H1 (cell line): ENCODE results near the gene PCDHGA1. TPM values are rescaled to one million over a fixed set of nuclear protein-coding genes. Genes with fewer than 3 reads are reported as not detected.

Source experiments
- CTCF ChIA-PET: fragments of 300-600 bp; sonication (Branson Sonifier 250); formaldehyde crosslinking; loops from one replicate; lab custom pipeline; 2021; ENCODE audit not compliant: partially characterized antibody; lab: Charles Lee
- POLR2A ChIA-PET: fragments of 300-600 bp; sonication (Branson Sonifier 250); formaldehyde crosslinking; loops from one replicate; lab custom pipeline; 2021; ENCODE audit warnings: inconsistent platforms; ENCODE audit not compliant: partially characterized antibody; lab: Charles Lee
- DNase-seq, 2 experiments: peaks; one replicate each; pipeline versions ENCODE4 v3.0.0 to v3.0.0-alpha.2; 2010 to 2022; ENCODE audit warnings: low spot score in 2 of 2, low read depth in 1 of 2, mixed read lengths in 1 of 2
- FAIRE-seq: peaks from 2 replicates; lab custom pipeline; 2011; peaks lifted over from hg19 to GRCh38; lab: Jason Lieb, UNC
- H2AFZ ChIP-seq: 2 replicates; pipeline ENCODE4 v1.8.1; 2012; ENCODE audit warnings: low read length, inconsistent platforms
- H2AK5ac ChIP-seq: 2 replicates; pipeline ENCODE4 v1.6.1; 2013; ENCODE audit warnings: low read depth, low read length
- H2BK120ac ChIP-seq: replicated peaks from 2 replicates; pipeline ENCODE3; 2013; ENCODE audit warnings: low read depth, low read length, inconsistent platforms
- H2BK12ac ChIP-seq: 2 replicates; pipeline ENCODE4 v1.6.1; 2013; ENCODE audit warnings: low read depth, low read length
- H2BK15ac ChIP-seq: 2 replicates; pipeline ENCODE4 v1.6.1; 2013; ENCODE audit warnings: low read length
- H2BK20ac ChIP-seq: 2 replicates; pipeline ENCODE4 v1.6.1; 2013; ENCODE audit warnings: low read length
- H2BK5ac ChIP-seq: 2 replicates; pipeline ENCODE4 v1.6.1; 2013; ENCODE audit warnings: low read depth, low read length
- H3K14ac ChIP-seq: 2 replicates; pipeline ENCODE4 v1.6.1; 2013; ENCODE audit warnings: inconsistent platforms; ENCODE audit not compliant: insufficient read length
- H3K18ac ChIP-seq: 2 replicates; pipeline ENCODE4 v1.6.1; 2013; ENCODE audit warnings: low read length; ENCODE audit errors: extremely low read depth
- H3K23ac ChIP-seq: 2 replicates; pipeline ENCODE4 v1.6.1; 2013; ENCODE audit warnings: inconsistent platforms; ENCODE audit not compliant: insufficient read length
- H3K23me2 ChIP-seq: 2 replicates; pipeline ENCODE4 v1.6.1; 2013; ENCODE audit warnings: low read depth, low read length
- H3K27ac ChIP-seq: 2 replicates; pipeline ENCODE4 v1.6.1; 2011; ENCODE audit warnings: low read depth, low read length, inconsistent platforms
- H3K27me3 ChIP-seq, 4 experiments: replicated peaks in 1 of 4; 1 replicate in 1 of 4; 2 replicates in 3 of 4; pipeline versions ENCODE4 v1.6.1 to v1.8.1; 2011 to 2013; ENCODE audit warnings: low read length in 3 of 4, mild to moderate bottlenecking in 3 of 4, inconsistent platforms in 2 of 4, mixed read lengths in 2 of 4, moderate library complexity in 1 of 4; ENCODE audit not compliant: control insufficient read depth in 3 of 4, insufficient read depth in 3 of 4; ENCODE audit errors: extremely low read depth in 1 of 4
- H3K36me3 ChIP-seq, 4 experiments: 2 replicates each; pipeline versions ENCODE4 v1.6.1 to v1.8.1; 2011 to 2013; ENCODE audit warnings: mild to moderate bottlenecking in 4 of 4, low read length in 3 of 4, moderate library complexity in 2 of 4, control low read depth in 1 of 4, inconsistent platforms in 1 of 4; ENCODE audit not compliant: insufficient read depth in 4 of 4, control insufficient read depth in 2 of 4
- H3K4ac ChIP-seq: replicated peaks from 2 replicates; pipeline ENCODE3; 2013; ENCODE audit warnings: low read length, low read depth, mixed read lengths, inconsistent platforms; ENCODE audit not compliant: insufficient read length
- H3K4me1 ChIP-seq, 4 experiments: replicated peaks in 1 of 4; 1 replicate in 1 of 4; 2 replicates in 3 of 4; pipeline versions ENCODE4 v1.6.1 to v1.8.1; 2011 to 2013; ENCODE audit warnings: low read length in 3 of 4, inconsistent platforms in 2 of 4, mixed read lengths in 1 of 4; ENCODE audit not compliant: insufficient read depth in 4 of 4, control insufficient read depth in 3 of 4
- H3K4me2 ChIP-seq, 2 experiments: 2 replicates each; pipeline versions ENCODE4 v1.6.1 to v1.8.1; 2011 to 2013; ENCODE audit warnings: low read depth in 2 of 2, low read length in 2 of 2, control low read depth in 1 of 2, inconsistent platforms in 1 of 2, mild to moderate bottlenecking in 1 of 2; ENCODE audit not compliant: insufficient read depth in 1 of 2
- H3K4me3 ChIP-seq, 4 experiments: fragments of 200-600, 300-600 bp in 1 of 4; sonication (generic), shearing (Covaris generic), sonication (Bioruptor Twin) in 1 of 4; 2 replicates each; pipeline versions ENCODE4 v1.5.1 to v1.8.1; 2011 to 2016; ENCODE audit warnings: low read length in 4 of 4, low read depth in 3 of 4, control low read depth in 2 of 4, inconsistent platforms in 2 of 4, mild to moderate bottlenecking in 2 of 4, mixed read lengths in 1 of 4, moderate library complexity in 1 of 4; ENCODE audit not compliant: insufficient read depth in 2 of 4; ENCODE audit errors: extremely low read depth in 1 of 4
- H3K56ac ChIP-seq: replicated peaks from 2 replicates; pipeline ENCODE3; 2013; ENCODE audit warnings: low read depth, mild to moderate bottlenecking, mixed read lengths, low read length, inconsistent platforms; ENCODE audit not compliant: insufficient read length
- H3K79me1 ChIP-seq: 2 replicates; pipeline ENCODE4 v1.6.1; 2013; ENCODE audit warnings: low read depth, low read length, control low read depth
- H3K79me2 ChIP-seq, 2 experiments: 2 replicates each; pipeline versions ENCODE4 v1.6.1 to v1.8.1; 2012 to 2013; ENCODE audit warnings: low read length in 2 of 2, mild to moderate bottlenecking in 2 of 2, inconsistent platforms in 1 of 2; ENCODE audit not compliant: insufficient read depth in 2 of 2, control insufficient read depth in 1 of 2
- H3K9ac ChIP-seq, 4 experiments: replicated peaks in 1 of 4; 1 replicate in 1 of 4; 2 replicates in 3 of 4; pipeline versions ENCODE4 v1.6.1 to v1.8.1; 2011 to 2013; ENCODE audit warnings: low read depth in 3 of 4, low read length in 3 of 4, control low read depth in 2 of 4, mild to moderate bottlenecking in 2 of 4, moderate library complexity in 2 of 4, inconsistent platforms in 1 of 4; ENCODE audit errors: extremely low read depth in 1 of 4
- H3K9me3 ChIP-seq, 2 experiments: 2 replicates each; pipeline versions ENCODE4 v1.6.1 to v1.8.1; 2012 to 2013; ENCODE audit warnings: mild to moderate bottlenecking in 2 of 2, moderate library complexity in 2 of 2, control low read depth in 1 of 2, inconsistent platforms in 1 of 2, low read depth in 1 of 2, low read length in 1 of 2, mixed read lengths in 1 of 2; ENCODE audit not compliant: insufficient read depth in 2 of 2
- H4K20me1 ChIP-seq, 2 experiments: replicated peaks in 1 of 2; 2 replicates each; pipeline versions ENCODE3 to v1.8.1; 2011 to 2013; ENCODE audit warnings: inconsistent platforms in 2 of 2, low read length in 2 of 2, mild to moderate bottlenecking in 1 of 2; ENCODE audit not compliant: insufficient read depth in 2 of 2, control insufficient read depth in 1 of 2
- H4K5ac ChIP-seq: 2 replicates; pipeline ENCODE4 v1.6.1; 2013; ENCODE audit warnings: low read length, low read depth, mixed read lengths, inconsistent platforms; ENCODE audit not compliant: insufficient read length
- H4K8ac ChIP-seq: 2 replicates; pipeline ENCODE4 v1.8.0; 2013; ENCODE audit warnings: mild to moderate bottlenecking, moderate library complexity, low read length, inconsistent platforms; ENCODE audit not compliant: insufficient read depth; ENCODE audit errors: extremely low read depth
- H4K91ac ChIP-seq: replicated peaks from 2 replicates; pipeline ENCODE3; 2013; ENCODE audit warnings: low read length, mixed read lengths, inconsistent platforms; ENCODE audit not compliant: insufficient read length
- EZH2 ChIP-seq: fragments of 200-600 bp; sonication (generic); IDR thresholded peaks from 2 replicates; pipeline ENCODE4 v1.7.1; 2012; ENCODE audit warnings: low read depth, mild to moderate bottlenecking, moderate library complexity, low read length, inconsistent platforms; ENCODE audit not compliant: severe bottlenecking
- FOSL1 ChIP-seq: IDR thresholded peaks from 2 replicates; pipeline ENCODE4 v1.6.1; 2011; ENCODE audit warnings: mild to moderate bottlenecking, low read depth, low read length, moderate library complexity; ENCODE audit not compliant: insufficient read depth
- GTF2F1 ChIP-seq: IDR thresholded peaks from 2 replicates; pipeline ENCODE4 v1.6.1; 2012; ENCODE audit warnings: low read depth, low read length, improper control_type of control experiment, borderline replicate concordance
- HDAC6 ChIP-seq: IDR thresholded peaks from one replicate; pipeline ENCODE4 v1.7.1; 2012; ENCODE audit warnings: low read depth, mild to moderate bottlenecking, inconsistent platforms, low read length, moderate library complexity
- KDM5A ChIP-seq: fragments of 200-600 bp; IDR thresholded peaks from 2 replicates; pipeline ENCODE4 v1.7.1; 2012; ENCODE audit warnings: mild to moderate bottlenecking, low read length, inconsistent platforms, mixed read lengths
- NRF1 ChIP-seq: IDR thresholded peaks from 2 replicates; pipeline ENCODE4 v1.6.1; 2011; ENCODE audit warnings: mild to moderate bottlenecking, low read depth, low read length, improper control_type of control experiment
- POLR2A ChIP-seq, 2 experiments: IDR thresholded peaks; 1 replicate in 1 of 2; 2 replicates in 1 of 2; pipeline ENCODE4 v1.6.1; 2011; ENCODE audit warnings: low read depth in 2 of 2, low read length in 2 of 2, mild to moderate bottlenecking in 2 of 2; ENCODE audit errors: control extremely low read depth in 1 of 2
- RBBP5 ChIP-seq: IDR thresholded peaks from 2 replicates; pipeline ENCODE4 v1.7.1; 2012; ENCODE audit warnings: low read depth, mild to moderate bottlenecking, inconsistent platforms, low read length, moderate library complexity, borderline replicate concordance
- RNF2 ChIP-seq: fragments of 200-900, 300-1000 bp; sonication (generic); IDR thresholded peaks from 2 replicates; pipeline ENCODE4 v1.7.1; 2016; ENCODE audit warnings: borderline replicate concordance, low read depth, mild to moderate bottlenecking, antibody characterized with exemption, low read length; ENCODE audit not compliant: poor library complexity, severe bottlenecking; ENCODE audit errors: missing control alignments
- RXRA ChIP-seq: IDR thresholded peaks from 2 replicates; pipeline ENCODE4 v1.6.1; 2011; ENCODE audit warnings: low read depth, mild to moderate bottlenecking, low read length, moderate library complexity; ENCODE audit not compliant: insufficient read depth
- SIN3A ChIP-seq, 2 experiments: IDR thresholded peaks in 1 of 2; conservative IDR thresholded peaks in 1 of 2; 2 replicates each; pipeline ENCODE4 v1.6.1; 2011 to 2012; ENCODE audit warnings: low read length in 2 of 2, improper control_type of control experiment in 1 of 2, low read depth in 1 of 2, mild to moderate bottlenecking in 1 of 2
- SRF ChIP-seq: IDR thresholded peaks from 2 replicates; pipeline ENCODE4 v1.6.1; 2011; ENCODE audit warnings: mild to moderate bottlenecking, low read depth, low read length, moderate library complexity
- SUZ12 ChIP-seq: fragments of 200-600 bp; sonication (generic); IDR thresholded peaks from 2 replicates; pipeline ENCODE4 v1.6.1; 2012; ENCODE audit warnings: mild to moderate bottlenecking, inconsistent platforms, low read length, moderate library complexity, mixed read lengths
- TCF12 ChIP-seq: IDR thresholded peaks from 2 replicates; pipeline ENCODE4 v1.6.1; 2011; ENCODE audit warnings: low read depth, mild to moderate bottlenecking, low read length
- ZNF274 ChIP-seq: IDR thresholded peaks from 2 replicates; pipeline ENCODE4 v1.7.0; 2012; ENCODE audit warnings: low read length, borderline replicate concordance; ENCODE audit errors: extremely low read depth
- polyA plus RNA-seq, 7 experiments: library from polyadenylated mRNA; depleted of rRNA in 3 of 7; stranded (reverse) in 5 of 7; unstranded in 2 of 7; fragments of >200 nt in 5 of 7; fragments of 200-250 nt in 2 of 7; gene quantifications; 1 replicate in 5 of 7; 2 replicates in 1 of 7; 4 replicates in 1 of 7; pipeline versions ENCODE4 v1.2.1 to v1.2.3, GENCODE V29; 2011 to 2013; ENCODE audit warnings: missing spikeins in 2 of 7, mixed read lengths in 2 of 7
- total RNA-seq: library from RNA; stranded (reverse); fragmentation: NEBNext Ultra II Directional; extraction: Animal tissue kit (Norgen Biotek cat#: 25700); gene quantifications from 2 replicates; pipeline ENCODE4 v1.2.1, GENCODE V29; 2021

Gene PCDHGA1
- total and polyA plus RNA-seq, 2 of the 8 experiments (the other 6 are each of a cell fraction or from before 2014, with no cell fraction given) = 0.57 to 0.89 TPM

DNA sequence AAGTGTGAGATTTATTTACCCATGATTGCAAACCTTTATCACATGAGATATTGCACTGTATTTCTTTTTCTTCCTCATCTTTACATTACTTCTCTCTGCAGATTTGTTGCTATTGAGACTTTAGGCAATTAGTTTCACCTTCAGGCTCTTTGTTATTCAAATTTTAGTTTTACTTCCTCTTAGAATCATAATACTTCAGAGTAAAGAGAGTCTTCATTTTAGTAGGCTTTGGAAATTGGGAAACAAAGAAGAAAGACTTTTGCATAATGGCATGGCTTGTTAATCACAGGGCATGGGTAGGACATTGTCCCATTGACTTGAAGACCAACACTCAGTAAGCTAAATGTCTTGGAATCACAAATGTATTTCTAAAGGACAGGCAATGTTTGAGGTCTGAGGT is 32.4 kb downstream of the PCDHGA1 start:
- Histone ChIP-seq H3K23ac (no peak overlapping the region), H3K9me3 (peaks cover 43 to 51% of the 10 kb centered on the region in 2 experiments), H2AK5ac (no peak overlapping the region), H2AFZ (no peak overlapping the region), H2BK15ac (no peak overlapping the region), H3K27me3 (no peaks in the 10 kb centered on the region), H2BK12ac (no peak overlapping the region), H3K27ac (no peak overlapping the region), H3K23me2 (no peaks in the 10 kb centered on the region), H4K20me1 (no peaks in the 10 kb centered on the region), H4K5ac (no peak overlapping the region), H4K8ac (no peak overlapping the region), H3K14ac (no peak overlapping the region), H3K56ac (no peak overlapping the region), H2BK5ac (no peak overlapping the region), H3K79me1 (no peaks in the 10 kb centered on the region), H3K4me2 (no peak overlapping the region), H3K4me3 (peak overlapping the region in 1 of 4 experiments; percentile 40; a peak in 1 of 8 replicates), H4K91ac (no peak overlapping the region), H3K9ac (no peak overlapping the region), H3K4ac (no peak overlapping the region), H2BK120ac (no peak overlapping the region), H3K18ac (no peak overlapping the region), H2BK20ac (no peak overlapping the region), H3K79me2 (no peaks in the 10 kb centered on the region), H3K4me1 (peaks cover 0 to 3% (median under 1%) of the 10 kb centered on the region in 4 experiments; a peak in 1 of 7 replicates), H3K36me3 (peaks cover 0 to 8% (median 3%) of the 10 kb centered on the region in 4 experiments; a peak in 3 of 8 replicates)
- no peak for DNase-seq
- FAIRE-seq = no peak
- ChIA-PET POLR2A (no interaction called here), CTCF (interaction anchor here (0.9 to 1.6 kb wide), 6 partner anchors 8 to 175 kb away, joined by 3 to 7 read pairs (median 4); partner anchors contain the start of genes PCDHGA2 and PCDHGB1)
- TF ChIP-seq SRF (no peak), RXRA (no peak), NRF1 (no peak), RNF2 (no peak), SIN3A (conservative IDR thresholded peaks at IDR 0.05 in 1 of 2, IDR thresholded peaks at IDR 0.05 in 1 of 2; ENCODE audit: low read depth in 1 of 2, low read length in 2 of 2) (no peak), FOSL1 (no peak), TCF12 (no peak), KDM5A (no peak), GTF2F1 (no peak), SUZ12 (no peak), POLR2A (IDR thresholded peaks at IDR 0.05; ENCODE audit: control extremely low read depth in 1 of 2, low read depth in 2 of 2, low read length in 2 of 2) (no peak), ZNF274 (no peak), EZH2 (no peak), RBBP5 (no peak), HDAC6 (no peak)
